ENCODE results near the gene SELENOW. TPM values are rescaled to one million over a fixed set of nuclear protein-coding genes. Genes with fewer than 3 reads are reported as not detected.

The SELENOW gene
- total and polyA plus RNA-seq, 2 of the 4 experiments (the other 2 are of a cell fraction) = 61.3 to 217 TPM

GRCh38 chr19:47796785-47797184 lies 18.3 kb downstream of the SELENOW start:
- peaks cover 7% of the 10 kb centered on the region for H3K27me3 ChIP-seq (ENCODE audit: control insufficient read depth, insufficient read depth, low read length)
- H3K4me3 ChIP-seq (ENCODE audit: insufficient read depth, low read depth, low read length) = no peak overlapping the region
- CTCF ChIA-PET = no interaction called here
- H3K56ac ChIP-seq (ENCODE audit: extremely low read depth, insufficient read depth, low read length) = no peak overlapping the region
- no peak overlapping the region for H2BK120ac ChIP-seq (ENCODE audit: low read depth, low read length)
- dilution Hi-C loops (cut with HindIII; ENCODE audit: low sequenced_read_pairs, unreplicated experiment) (no loop called here), in situ Hi-C loops (cut with MboI; ENCODE audit: low sequenced_read_pairs) (no loop called here), intact Hi-C loops (cut with micrococcal nuclease) (no loop called here)
- no peak overlapping the region for H2AK9ac ChIP-seq (replicated peaks; ENCODE audit: low read depth, low read length, poor library complexity)
- no peak overlapping the region for H3K4ac ChIP-seq (ENCODE audit: low read depth, low read length)
- H3K79me1 ChIP-seq (ENCODE audit: low read depth in 1 of 2, low read length in 2 of 2) = no peaks in the 10 kb centered on the region
- no peak overlapping the region for H2BK20ac ChIP-seq (ENCODE audit: low read depth, low read length)
- no peak overlapping the region for H4K8ac ChIP-seq (ENCODE audit: low read depth in 2 of 2, low read length in 2 of 2)
- no peak overlapping the region for H3K27ac ChIP-seq (ENCODE audit: insufficient read depth, low read length)
- H3K9me3 ChIP-seq (ENCODE audit: control insufficient read depth, insufficient read depth, low read length) = no peaks in the 10 kb centered on the region
- H3K23ac ChIP-seq (ENCODE audit: low read depth, low read length) = no peak overlapping the region
- no peak overlapping the region for H4K91ac ChIP-seq (ENCODE audit: insufficient read depth, low read depth, low read length)
- H3K9ac ChIP-seq (ENCODE audit: low read depth, low read length) = no peak overlapping the region
- H2AFZ ChIP-seq (replicated peaks; ENCODE audit: low read length, poor library complexity) = no peak overlapping the region
- ATAC-seq (ENCODE audit: low read depth) = no peak
- H3K18ac ChIP-seq (ENCODE audit: low read depth, low read length) = no peak overlapping the region
- no peak overlapping the region for H3K14ac ChIP-seq (replicated peaks; ENCODE audit: low read depth, low read length)
- POLR2A ChIA-PET (ENCODE audit: unreplicated experiment) = no interaction called here
- no peaks in the 10 kb centered on the region for H4K20me1 ChIP-seq (ENCODE audit: insufficient read depth, low read length)
- H4K5ac ChIP-seq (ENCODE audit: low read depth, low read length) = no peak overlapping the region
- no peak overlapping the region for H3K4me2 ChIP-seq (ENCODE audit: low read depth, low read length)
- no peak for DNase-seq
- no peaks in the 10 kb centered on the region for H3K36me3 ChIP-seq (ENCODE audit: control insufficient read depth, insufficient read depth, low read length)
- no peak overlapping the region for H2AK5ac ChIP-seq (ENCODE audit: low read depth, low read length)
- H3K9me1 ChIP-seq (ENCODE audit: insufficient read depth, low read length) = no peaks in the 10 kb centered on the region
- TF ChIP-seq FOS (IDR thresholded peaks at IDR 0.05; ENCODE audit: low read depth, low read length) (no peak), ELK1 (IDR thresholded peaks at IDR 0.05; ENCODE audit: borderline replicate concordance, low read depth, low read length) (no peak), CTCF (conservative IDR thresholded peaks at IDR 0.05; ENCODE audit: low read depth, low read length) (no peak), RAD21 (IDR thresholded peaks at IDR 0.05; ENCODE audit: low read length) (no peak), NFE2L2 (IDR thresholded peaks at IDR 0.05; ENCODE audit: low read depth, low read length) (no peak), POLR2A (IDR thresholded peaks at IDR 0.05; ENCODE audit: low read depth, low read length) (no peak), RCOR1 (IDR thresholded peaks at IDR 0.05; ENCODE audit: insufficient replicate concordance, low read length) (no peak), BHLHE40 (IDR thresholded peaks at IDR 0.05; ENCODE audit: low read depth, low read length) (no peak), RFX5 (IDR thresholded peaks at IDR 0.05; ENCODE audit: low read depth, low read length) (no peak), MAZ (IDR thresholded peaks at IDR 0.05; ENCODE audit: borderline replicate concordance, low read depth, low read length) (no peak), CEBPB (IDR thresholded peaks at IDR 0.05; ENCODE audit: low read depth, low read length) (no peak), USF2 (IDR thresholded peaks at IDR 0.05; ENCODE audit: low read depth, low read length) (no peak), MXI1 (IDR thresholded peaks at IDR 0.05; ENCODE audit: borderline replicate concordance, low read depth, low read length) (no peak)
- no peaks in the 10 kb centered on the region for H3K4me1 ChIP-seq (ENCODE audit: control insufficient read depth, insufficient read depth, low read length)
- H2BK15ac ChIP-seq (ENCODE audit: low read depth, low read length) = no peak overlapping the region
- no peak overlapping the region for H2BK5ac ChIP-seq (ENCODE audit: low read depth, low read length, poor library complexity, severe bottlenecking)
- WGBS, 2 experiments (ENCODE audit: extremely low coverage in 2 of 2, insufficient read length in 1 of 2) = no CpG with 5 or more reads among the region's 2 CpGs
- no TSS peak for BruUV-seq (replicated peaks)

Measured in IMR-90 (cell line).